ENCODE data around the gene ANKRD34B. TPM values are rescaled to one million over a fixed set of nuclear protein-coding genes. Genes with fewer than 3 reads are reported as not detected.

The ANKRD34B gene
- total RNA-seq, 5 donors from 2014 or later (not counting 1 experiment from before 2014, with no cell fraction given), result not detected

- H3K36me3 ChIP-seq (ENCODE audit: control insufficient read depth in 2 of 2, extremely low read depth in 1 of 2, insufficient read depth in 1 of 2, low read length in 1 of 2), result no peaks in the 10 kb centered on the region
- Mint-ChIP-seq H3K9me3 (no peaks in the 10 kb centered on the region), H3K27ac (no peak overlapping the region), H3K27me3 (no peaks in the 10 kb centered on the region), H3K4me3 (no peak overlapping the region), H3K4me1 (no peaks in the 10 kb centered on the region), H3K36me3 (no peaks in the 10 kb centered on the region)
- WGBS (ENCODE audit: insufficient coverage), result no CpG with 5 or more reads among the region's 4 CpGs
- no peak overlapping the region for H3K27ac ChIP-seq (ENCODE audit: low read length)
- H3K4me1 ChIP-seq (ENCODE audit: control insufficient read depth in 1 of 2, extremely low read depth in 1 of 2, insufficient read depth in 2 of 2, low read length in 2 of 2), result no peaks in the 10 kb centered on the region
- ATAC-seq (replicated peaks in 1 of 4) (no peak), DNase-seq (no peak)
- CTCF ChIA-PET, result no interaction called here
- no peaks in the 10 kb centered on the region for H3K9me3 ChIP-seq
- POLR2A ChIA-PET, result no interaction called here
- no peak overlapping the region for H3K4me3 ChIP-seq (ENCODE audit: control insufficient read depth in 1 of 2, extremely low read depth in 1 of 2, low read length in 1 of 2)
- H3K27me3 ChIP-seq (replicated peaks in 1 of 2; ENCODE audit: control insufficient read depth in 2 of 2, extremely low read depth in 1 of 2, insufficient read depth in 2 of 2, low read length in 1 of 2), result no peaks in the 10 kb centered on the region
These were observed 53.3 kb downstream of the ANKRD34B start for GRCh38 chr5:80516826-80517225.

GRCh38 chr5:80509362-80509761, 60.7 kb downstream of the ANKRD34B start:
- CTCF ChIA-PET, result no interaction called here
- H3K4me3 Mint-ChIP-seq, result no peak overlapping the region
- H3K9me3 Mint-ChIP-seq, result no peaks in the 10 kb centered on the region

GRCh38 chr5:80508844-80509243, 61.2 kb downstream of the ANKRD34B start:
- ChIA-PET CTCF (interaction anchor here in 1 of 2 donors (0.7 kb wide), 1 partner anchor 788 kb away, joined by 3 read pairs; no protein-coding TSS in a partner anchor), POLR2A (interaction anchor here in 1 of 2 donors (0.6 kb wide), 1 partner anchor 227 kb away, joined by 6 read pairs; no protein-coding TSS in a partner anchor)
- Histone ChIP-seq H3K9me3 (no peaks in the 10 kb centered on the region), H3K4me1 (ENCODE audit: control insufficient read depth in 1 of 2, extremely low read depth in 1 of 2, insufficient read depth in 2 of 2, low read length in 2 of 2) (no peaks in the 10 kb centered on the region), H3K27me3 (replicated peaks in 1 of 2; ENCODE audit: control insufficient read depth in 2 of 2, extremely low read depth in 1 of 2, insufficient read depth in 2 of 2, low read length in 1 of 2) (no peaks in the 10 kb centered on the region), H3K36me3 (ENCODE audit: control insufficient read depth in 2 of 2, extremely low read depth in 1 of 2, insufficient read depth in 1 of 2, low read length in 1 of 2) (no peaks in the 10 kb centered on the region), H3K27ac (ENCODE audit: low read length) (no peak overlapping the region), H3K4me3 (ENCODE audit: control insufficient read depth in 1 of 2, extremely low read depth in 1 of 2, low read length in 1 of 2) (no peak overlapping the region)
- ATAC-seq (replicated peaks in 1 of 4), result no peak
- Mint-ChIP-seq H3K4me1 (peaks cover 0 to 4% (median 4%) of the 10 kb centered on the region in 3 donors), H3K4me3 (no peak overlapping the region), H3K27ac (no peak overlapping the region), H3K9me3 (no peaks in the 10 kb centered on the region), H3K27me3 (no peaks in the 10 kb centered on the region), H3K36me3 (no peaks in the 10 kb centered on the region)
- WGBS (ENCODE audit: insufficient coverage), result 90% methylated on average over 2 of the region's 6 CpGs
- no peak for DNase-seq

More at GRCh38 chr5:80509362-80509761, 60.7 kb downstream of the ANKRD34B start:
- no peaks in the 10 kb centered on the region for H3K27me3 ChIP-seq (replicated peaks in 1 of 2; ENCODE audit: control insufficient read depth in 2 of 2, extremely low read depth in 1 of 2, insufficient read depth in 2 of 2, low read length in 1 of 2)
- H3K27ac Mint-ChIP-seq, result no peak overlapping the region
- H3K27ac ChIP-seq (ENCODE audit: low read length), result no peak overlapping the region
- H3K4me1 ChIP-seq (ENCODE audit: control insufficient read depth in 1 of 2, extremely low read depth in 1 of 2, insufficient read depth in 2 of 2, low read length in 2 of 2), result no peaks in the 10 kb centered on the region
- ATAC-seq (replicated peaks in 1 of 4) (no peak), DNase-seq (no peak)
- no peaks in the 10 kb centered on the region for H3K4me1 Mint-ChIP-seq
- H3K36me3 Mint-ChIP-seq, result no peaks in the 10 kb centered on the region
- POLR2A ChIA-PET, result interaction anchor here in 1 of 2 donors (0.6 kb wide), 1 partner anchor 227 kb away, joined by 6 read pairs; no protein-coding TSS in a partner anchor
- 100% methylated on average over 1 of the region's 4 CpGs for WGBS (ENCODE audit: insufficient coverage)
- no peaks in the 10 kb centered on the region for H3K27me3 Mint-ChIP-seq
- H3K4me3 ChIP-seq (ENCODE audit: control insufficient read depth in 1 of 2, extremely low read depth in 1 of 2, low read length in 1 of 2), result no peak overlapping the region
- no peaks in the 10 kb centered on the region for H3K36me3 ChIP-seq (ENCODE audit: control insufficient read depth in 2 of 2, extremely low read depth in 1 of 2, insufficient read depth in 1 of 2, low read length in 1 of 2)
- H3K9me3 ChIP-seq, result no peaks in the 10 kb centered on the region

GRCh38 chr5:80507663-80508062, 62.4 kb downstream of the ANKRD34B start:
- POLR2A ChIA-PET, result no interaction called here

More at GRCh38 chr5:80507663-80508062, 62.4 kb downstream of the ANKRD34B start:
- H3K4me3 ChIP-seq (ENCODE audit: control insufficient read depth in 1 of 2, extremely low read depth in 1 of 2, low read length in 1 of 2), result no peak overlapping the region
- H3K27me3 ChIP-seq (replicated peaks in 1 of 2; ENCODE audit: control insufficient read depth in 2 of 2, extremely low read depth in 1 of 2, insufficient read depth in 2 of 2, low read length in 1 of 2), result no peaks in the 10 kb centered on the region
- WGBS (ENCODE audit: insufficient coverage), result 82% methylated on average over 1 of the region's 3 CpGs
- Mint-ChIP-seq H3K9me3 (no peaks in the 10 kb centered on the region), H3K27ac (no peak overlapping the region), H3K4me1 (peaks cover 0 to 7% (median 6%) of the 10 kb centered on the region in 3 donors), H3K4me3 (no peak overlapping the region), H3K36me3 (no peaks in the 10 kb centered on the region), H3K27me3 (no peaks in the 10 kb centered on the region)
- DNase-seq, result no peak
- CTCF ChIA-PET, result no interaction called here
- no peaks in the 10 kb centered on the region for H3K9me3 ChIP-seq
- no peaks in the 10 kb centered on the region for H3K36me3 ChIP-seq (ENCODE audit: control insufficient read depth in 2 of 2, extremely low read depth in 1 of 2, insufficient read depth in 1 of 2, low read length in 1 of 2)
- no peak for ATAC-seq (replicated peaks in 1 of 4)
- H3K4me1 ChIP-seq (ENCODE audit: control insufficient read depth in 1 of 2, extremely low read depth in 1 of 2, insufficient read depth in 2 of 2, low read length in 2 of 2), result no peaks in the 10 kb centered on the region
- no peak overlapping the region for H3K27ac ChIP-seq (ENCODE audit: low read length)

Other genes starting within 250 kb of the ANKRD34B start
- gene ZFYVE16, start 162.2 kb downstream of the ANKRD34B start, total RNA-seq, result 10 to 100 TPM; 14.6 to 17.9 (median 17.0) TPM
- gene FAM151B, start 82.2 kb downstream of the ANKRD34B start, total RNA-seq, result under 1 TPM in 4 of 5 donors, not detected in 1; 0.30 to 0.53 (median 0.44) TPM
- 10 to 100 TPM; 10.8 to 20.8 (median 16.3) TPM for gene MSH3, start 84.4 kb upstream of the ANKRD34B start, total RNA-seq
- 10 to 100 TPM in 3 of 5 donors, 1 to 10 TPM in 2; 8.9 to 15.3 (median 13.4) TPM for gene DHFR, start 84.7 kb upstream of the ANKRD34B start, total RNA-seq

Measured in T-cell (primary cell).